ENCODE measurements around the gene FGFR2. TPM values are rescaled to one million over a fixed set of nuclear protein-coding genes. Genes with fewer than 3 reads are reported as not detected.

The FGFR2 gene
- total and polyA plus RNA-seq, 2 donors (not counting 3 experiments of a cell fraction or from before 2014, with no cell fraction given), result 0.06 TPM; not detected in 1

- Histone ChIP-seq H3K9me1 (replicated peaks; ENCODE audit: control insufficient read depth, extremely low read depth, insufficient read depth, low read length) (no peaks in the 10 kb centered on the region), H3K9me3 (replicated peaks; ENCODE audit: control insufficient read depth, insufficient read depth, low read length) (no peaks in the 10 kb centered on the region), H3K9ac (replicated peaks; ENCODE audit: extremely low read depth, insufficient read depth, low read length) (no peak overlapping the region), H3K27ac (ENCODE audit: insufficient read depth, low read depth, low read length) (no peak overlapping the region), H3K4me2 (ENCODE audit: insufficient read depth, low read length) (no peak overlapping the region), H2AFZ (ENCODE audit: low read depth, low read length) (no peak overlapping the region), H4K20me1 (replicated peaks; ENCODE audit: control insufficient read depth, extremely low read depth, insufficient read depth, low read length) (no peaks in the 10 kb centered on the region), H3K79me2 (ENCODE audit: control insufficient read depth, insufficient read depth, low read length) (no peaks in the 10 kb centered on the region), H3K36me3 (ENCODE audit: control insufficient read depth in 2 of 2, extremely low read depth in 1 of 2, insufficient read depth in 2 of 2, low read length in 2 of 2) (no peaks in the 10 kb centered on the region), H3K4me3 (replicated peaks in 1 of 3; ENCODE audit: insufficient read depth in 1 of 3, low read depth in 1 of 3, low read length in 3 of 3) (no peak overlapping the region), H3K27me3 (ENCODE audit: control insufficient read depth in 2 of 2, insufficient read depth in 2 of 2, low read length in 2 of 2) (no peaks in the 10 kb centered on the region), H3K4me1 (ENCODE audit: control insufficient read depth, extremely low read depth, insufficient read depth, low read length) (no peaks in the 10 kb centered on the region)
- TF ChIP-seq EZH2 (IDR thresholded peaks at IDR 0.05; ENCODE audit: borderline replicate concordance, low read depth, low read length, severe bottlenecking) (no peak), JUN (IDR thresholded peaks at IDR 0.05; ENCODE audit: borderline replicate concordance, insufficient read depth, insufficient read length, low read depth) (no peak), GATA2 (IDR thresholded peaks at IDR 0.05; ENCODE audit: insufficient read depth, insufficient read length, low read depth, low read length) (no peak), POLR2A (IDR thresholded peaks at IDR 0.05; ENCODE audit: low read depth, low read length) (no peak), FOS (IDR thresholded peaks at IDR 0.05; ENCODE audit: borderline replicate concordance, insufficient read depth, low read length) (no peak), CTCF (IDR thresholded peaks at IDR 0.05; ENCODE audit: extremely low read depth in 1 of 2, insufficient read depth in 1 of 2, low read depth in 1 of 2, low read length in 2 of 2) (no peak), POLR2AphosphoS5 (IDR thresholded peaks at IDR 0.05; ENCODE audit: insufficient read depth, low read depth, low read length) (no peak)
- ChIA-PET POLR2A (no interaction called here), CTCF (no interaction called here)
- no peak for DNase-seq (ENCODE audit: low read depth, low spot score)
- no TSS peak for BruUV-seq (replicated peaks)
- dilution Hi-C loops (cut with MboI; ENCODE audit: extremely low pct_ligation_motif_present, low sequenced_read_pairs), result no loop called here
- intact Hi-C loops (cut with micrococcal nuclease), result no loop called here
- no peak for FAIRE-seq
Measured at GRCh38 chr10:121637437-121637836, 39.2 kb upstream of the FGFR2 start.
